Chondrocyte (in vitro differentiated cells): Measurements from ENCODE around the gene VEZT. TPM values are rescaled to one million over a fixed set of nuclear protein-coding genes. Genes with fewer than 3 reads are reported as not detected.

Experiments used
- DNase-seq: peaks from one replicate; pipeline ENCODE4 v3.0.0; 2021; ENCODE audit warnings: mixed read lengths, low spot score
- H3K27ac Mint-ChIP-seq: one replicate; pipeline ENCODE4 v1.8.0; 2021; ENCODE audit warnings: mild to moderate bottlenecking, moderate library complexity, mixed read lengths; ENCODE audit not compliant: unreplicated experiment
- H3K27me3 Mint-ChIP-seq: 2 replicates; pipeline ENCODE4 v1.8.0; 2021; ENCODE audit warnings: low read depth, mixed read lengths
- H3K36me3 Mint-ChIP-seq: 2 replicates; pipeline ENCODE4 v1.8.0; 2021; ENCODE audit warnings: low read depth, mixed read lengths
- H3K4me1 Mint-ChIP-seq: 2 replicates; pipeline ENCODE4 v1.8.0; 2021; ENCODE audit warnings: low read depth, mild to moderate bottlenecking, mixed read lengths
- H3K4me3 Mint-ChIP-seq: one replicate; pipeline ENCODE4 v1.8.0; 2021; ENCODE audit warnings: mild to moderate bottlenecking, moderate library complexity, mixed read lengths; ENCODE audit not compliant: unreplicated experiment
- H3K9me3 Mint-ChIP-seq: 2 replicates; pipeline ENCODE4 v1.8.0; 2021; ENCODE audit warnings: low read depth, mixed read lengths
- total RNA-seq: library from RNA; stranded (reverse); gene quantifications from 3 replicates; pipeline ENCODE4 v1.2.1, GENCODE V29; 2021
- TF ChIP-seq, protein P1 (sequence below): fragments of 200-600 bp; sonication (generic); IDR thresholded peaks from 2 replicates; pipeline ENCODE4 v1.5.0; 2021; ENCODE audit warnings: antibody characterized with exemption, mild to moderate bottlenecking, moderate library complexity

Gene VEZT
- total RNA-seq, 1 donor from 2014 or later = 74.7 TPM

DNA sequence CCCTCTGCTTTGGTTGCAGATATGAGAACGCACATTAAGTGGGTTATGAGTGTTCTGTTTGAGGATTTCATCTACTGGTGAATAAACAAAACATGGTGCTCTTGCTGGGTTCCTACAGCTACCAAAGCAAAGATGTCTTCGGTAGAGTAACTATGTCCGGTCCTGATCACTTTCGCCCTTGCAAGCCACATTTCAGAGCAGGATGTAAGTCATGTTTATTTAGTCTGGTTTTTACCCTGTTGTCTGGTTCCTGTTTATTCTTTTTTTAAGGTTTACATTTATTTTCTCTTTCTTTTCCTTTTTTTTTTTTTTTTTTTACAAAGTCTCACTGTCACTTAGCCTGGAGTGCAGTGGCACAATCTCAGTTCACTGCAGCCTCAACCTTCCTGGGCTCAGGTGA, 99.2 kb downstream of the VEZT start:
- DNase-seq = no peak
- TF ChIP-seq, protein P1, sequence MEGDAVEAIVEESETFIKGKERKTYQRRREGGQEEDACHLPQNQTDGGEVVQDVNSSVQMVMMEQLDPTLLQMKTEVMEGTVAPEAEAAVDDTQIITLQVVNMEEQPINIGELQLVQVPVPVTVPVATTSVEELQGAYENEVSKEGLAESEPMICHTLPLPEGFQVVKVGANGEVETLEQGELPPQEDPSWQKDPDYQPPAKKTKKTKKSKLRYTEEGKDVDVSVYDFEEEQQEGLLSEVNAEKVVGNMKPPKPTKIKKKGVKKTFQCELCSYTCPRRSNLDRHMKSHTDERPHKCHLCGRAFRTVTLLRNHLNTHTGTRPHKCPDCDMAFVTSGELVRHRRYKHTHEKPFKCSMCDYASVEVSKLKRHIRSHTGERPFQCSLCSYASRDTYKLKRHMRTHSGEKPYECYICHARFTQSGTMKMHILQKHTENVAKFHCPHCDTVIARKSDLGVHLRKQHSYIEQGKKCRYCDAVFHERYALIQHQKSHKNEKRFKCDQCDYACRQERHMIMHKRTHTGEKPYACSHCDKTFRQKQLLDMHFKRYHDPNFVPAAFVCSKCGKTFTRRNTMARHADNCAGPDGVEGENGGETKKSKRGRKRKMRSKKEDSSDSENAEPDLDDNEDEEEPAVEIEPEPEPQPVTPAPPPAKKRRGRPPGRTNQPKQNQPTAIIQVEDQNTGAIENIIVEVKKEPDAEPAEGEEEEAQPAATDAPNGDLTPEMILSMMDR = no peak
- H3K36me3 Mint-ChIP-seq = no peaks in the 10 kb centered on the region
- H3K4me1 Mint-ChIP-seq = peaks cover 42% of the 10 kb centered on the region
- no peaks in the 10 kb centered on the region for H3K9me3 Mint-ChIP-seq
- H3K4me3 Mint-ChIP-seq = no peak overlapping the region
- no peaks in the 10 kb centered on the region for H3K27me3 Mint-ChIP-seq
- H3K27ac Mint-ChIP-seq = no peak overlapping the region

DNA sequence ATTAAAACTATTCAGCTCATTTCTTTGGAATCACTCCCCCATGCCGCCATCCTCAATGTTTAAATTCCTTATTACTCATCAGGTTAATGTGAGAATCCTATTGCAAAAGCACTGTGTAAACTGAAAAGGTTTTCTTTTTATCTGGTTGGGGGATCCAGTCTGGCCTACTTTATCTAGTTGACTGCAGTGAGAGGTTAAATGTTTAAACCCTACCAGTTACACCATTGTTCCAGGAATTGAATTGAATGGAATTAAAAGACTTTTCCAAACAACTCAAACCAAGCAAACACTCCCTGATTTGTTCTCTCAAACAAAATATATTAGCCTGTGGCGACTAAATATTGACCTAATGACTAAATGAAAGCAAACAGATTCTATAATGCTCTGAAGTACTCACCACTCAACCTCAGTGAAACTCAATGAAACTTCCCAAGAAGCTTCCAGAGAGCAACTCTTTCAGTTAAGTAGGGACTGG, 100.5 kb downstream of the VEZT start:
- Mint-ChIP-seq H3K4me1 (peaks cover 53% of the 10 kb centered on the region), H3K36me3 (no peaks in the 10 kb centered on the region), H3K9me3 (no peaks in the 10 kb centered on the region), H3K27me3 (no peaks in the 10 kb centered on the region), H3K27ac (peak overlapping the region; percentile 84), H3K4me3 (no peak overlapping the region)
- TF ChIP-seq, protein P1 = no peak
- no peak for DNase-seq

DNA sequence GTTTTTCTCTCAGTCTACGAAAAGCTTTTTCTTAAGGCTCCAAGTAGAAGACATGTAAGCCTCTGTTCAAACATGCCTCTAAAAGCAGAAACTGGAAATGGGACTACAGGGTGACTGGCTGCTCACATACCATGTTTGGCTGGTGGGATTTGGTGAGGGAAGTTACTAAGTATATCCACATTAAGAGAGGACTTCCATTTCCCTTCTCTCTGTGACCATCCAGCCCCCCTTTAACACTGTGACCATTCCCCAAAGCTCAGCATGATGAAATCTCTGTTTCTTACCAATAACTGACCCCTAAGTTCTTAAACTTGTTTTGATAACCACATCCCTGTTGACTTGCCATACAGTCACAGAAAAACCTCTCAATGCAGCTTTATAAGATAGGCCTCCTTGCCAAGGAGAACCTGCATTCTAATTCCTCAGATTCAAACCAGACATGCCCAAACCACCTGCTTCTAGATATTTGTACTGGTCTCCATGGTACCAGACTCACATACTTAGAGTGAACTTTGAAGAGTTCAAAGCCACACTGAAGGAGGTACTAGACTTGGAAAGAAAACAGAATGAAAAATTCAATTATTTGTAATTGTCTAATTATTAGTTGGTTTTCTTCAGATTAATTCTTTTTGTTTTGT, 102.2 kb downstream of the VEZT start:
- Mint-ChIP-seq H3K4me3 (no peak overlapping the region), H3K27me3 (no peaks in the 10 kb centered on the region), H3K9me3 (no peaks in the 10 kb centered on the region), H3K27ac (peak overlapping the region; percentile 65), H3K36me3 (no peaks in the 10 kb centered on the region), H3K4me1 (peaks cover 58% of the 10 kb centered on the region)
- TF ChIP-seq, protein P1 = no peak
- no peak for DNase-seq

DNA sequence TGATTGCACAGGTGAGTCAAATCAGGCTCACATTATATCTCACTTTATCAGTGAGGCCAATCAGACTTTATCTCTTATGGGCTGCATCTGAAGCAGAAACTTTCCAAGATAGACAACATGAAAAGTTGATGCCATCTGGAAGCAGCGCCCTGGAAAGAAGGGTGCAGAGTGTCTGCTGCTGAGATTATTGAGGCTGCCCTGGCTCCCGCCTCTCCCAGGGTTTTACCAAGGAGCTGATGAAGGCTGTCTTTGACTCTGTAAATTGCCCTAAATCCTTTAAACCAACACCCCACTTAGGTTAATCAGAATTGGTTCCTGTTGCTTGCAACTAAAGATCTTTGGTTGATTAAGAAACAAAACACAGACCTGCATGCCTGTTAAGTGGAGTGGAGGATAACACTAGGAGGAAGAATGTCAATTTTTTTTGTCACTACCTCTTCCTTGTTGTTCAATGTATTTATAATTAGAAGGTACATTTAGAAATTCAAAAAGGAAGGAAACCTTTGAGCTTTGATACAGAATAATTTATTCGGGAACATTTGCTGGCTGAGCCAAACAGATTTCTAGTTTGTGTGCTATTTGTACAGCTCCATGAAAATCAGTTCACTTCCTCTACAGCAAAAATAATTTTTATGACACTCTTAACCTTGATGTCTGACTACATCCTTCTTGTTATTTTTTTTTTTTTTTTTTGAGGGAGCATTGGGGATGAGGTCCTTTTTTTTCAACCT, 104.1 kb downstream of the VEZT start:
- no peak for DNase-seq
- H3K36me3 Mint-ChIP-seq = no peaks in the 10 kb centered on the region
- H3K4me3 Mint-ChIP-seq = no peak overlapping the region
- no peak overlapping the region for H3K27ac Mint-ChIP-seq
- peaks cover 46% of the 10 kb centered on the region for H3K4me1 Mint-ChIP-seq
- TF ChIP-seq, protein P1 = no peak
- no peaks in the 10 kb centered on the region for H3K27me3 Mint-ChIP-seq
- H3K9me3 Mint-ChIP-seq = no peaks in the 10 kb centered on the region

DNA sequence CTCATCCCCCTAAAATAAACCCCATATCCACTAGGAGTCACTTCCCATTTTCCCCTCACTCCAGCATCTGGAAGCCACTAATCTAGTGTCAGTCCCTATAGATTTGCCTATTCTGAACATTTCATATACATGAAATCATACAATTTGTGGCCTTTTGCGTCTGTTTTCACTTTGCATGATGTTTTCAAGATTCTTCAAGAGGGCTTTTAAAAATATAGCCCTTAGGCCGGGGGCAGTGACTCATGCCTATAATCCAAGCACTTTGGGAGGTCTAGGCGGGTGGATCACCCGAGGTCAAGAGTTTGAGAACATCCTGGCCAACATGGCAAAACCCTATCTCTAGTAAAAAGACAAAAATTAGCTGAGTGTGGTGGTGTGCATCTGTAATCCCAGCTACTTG, 104.7 kb downstream of the VEZT start:
- Mint-ChIP-seq H3K27me3 (no peaks in the 10 kb centered on the region), H3K9me3 (no peaks in the 10 kb centered on the region), H3K36me3 (no peaks in the 10 kb centered on the region), H3K4me1 (peaks cover 45% of the 10 kb centered on the region), H3K27ac (no peak overlapping the region), H3K4me3 (no peak overlapping the region)
- TF ChIP-seq, protein P1 = no peak
- no peak for DNase-seq
